HG02571 (cell line): ENCODE measurements around the gene USP13.

ENCODE experiments used
- ATAC-seq: cut with Tn5 transposase; IDR thresholded peaks from one replicate; pipeline ENCODE4 v1.9.1; 2021; ENCODE audit warnings: mild to moderate bottlenecking, moderate library complexity; ENCODE audit not compliant: unreplicated experiment

The USP13 gene

GRCh38 chr3:179837374-179837773, 184.5 kb downstream of the USP13 start:
- no peak for ATAC-seq
